DMS114 treated with DMSO at 0.1 percent for 48 hours (cell line): ENCODE measurements around the gene PKM.
"Not testable (repeated sequence)": the region's sequence is repeated elsewhere in the genome, so short reads cannot be mapped to it uniquely, and the experiment has no call there.

Source experiments
- DNase-seq: peaks from one replicate; lab custom pipeline; 2025; ENCODE audit not compliant: unreplicated experiment; lab: John Stamatoyannopoulos, UW

Gene PKM

DNA sequence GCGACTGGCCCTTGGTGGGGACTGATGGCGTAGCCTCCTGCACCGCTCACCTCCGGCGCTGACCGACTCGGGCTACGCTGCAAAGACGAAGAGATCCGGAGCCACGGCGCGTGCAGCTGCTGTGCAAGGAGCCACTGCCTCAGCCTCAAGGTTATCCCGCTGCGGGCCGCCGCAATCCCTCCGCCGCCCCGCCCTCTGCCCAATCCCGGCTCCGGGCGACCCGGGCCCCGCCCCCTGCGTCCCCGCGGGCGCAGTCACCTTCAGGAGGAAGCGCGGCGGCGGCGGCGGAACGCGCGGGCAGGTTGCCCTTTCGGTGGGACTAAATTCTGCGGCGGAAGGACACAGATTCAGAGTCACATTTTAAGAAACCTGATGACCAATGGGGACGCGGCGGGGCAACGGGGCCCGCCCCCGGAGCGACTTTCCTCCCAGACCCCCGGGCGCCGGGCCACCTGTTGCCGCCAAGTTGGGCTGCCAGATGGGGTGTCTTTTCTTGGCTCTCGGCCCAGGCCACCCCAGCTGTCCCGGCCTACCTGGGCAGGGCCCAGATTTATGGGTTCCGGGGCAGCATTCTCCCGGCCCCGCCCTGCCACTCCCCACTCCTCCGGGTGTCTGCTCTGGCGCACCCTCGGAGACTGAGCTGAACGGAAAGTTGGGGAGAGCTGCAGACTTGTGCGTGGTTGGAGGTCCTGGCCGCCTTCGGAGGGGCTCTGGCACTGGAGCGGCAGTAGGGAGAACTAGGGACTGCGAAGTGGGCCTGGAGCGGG lies at the start of gene PKM:
Gene PKM (minus strand): TSS at position 125 of the 767 bp plus-strand sequence. CDS start 12,093 bp downstream, outside the sequence.
- DNase-seq: peak; percentile 91

DNA sequence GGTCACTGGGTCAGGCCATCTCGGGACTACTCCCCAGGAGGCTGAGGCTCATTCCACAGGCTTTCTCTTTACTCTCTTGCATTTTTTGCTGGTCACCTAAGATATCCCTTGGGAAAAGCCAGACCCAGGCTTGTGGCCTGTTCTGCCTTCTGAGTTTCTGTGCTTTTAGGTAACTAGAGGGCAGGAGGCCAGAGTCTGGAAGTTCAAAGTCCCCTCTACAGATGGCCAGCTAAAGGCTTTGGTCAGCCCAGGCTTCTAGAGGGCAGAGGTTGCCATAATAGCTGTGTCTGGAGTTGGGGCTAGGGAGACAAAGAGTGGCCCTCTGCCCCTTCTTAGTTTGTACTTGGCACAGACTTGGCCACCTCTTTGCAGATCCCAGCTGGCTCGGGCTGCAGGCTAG lies 49.8 kb upstream of the PKM start:
- no peak for DNase-seq

DNA sequence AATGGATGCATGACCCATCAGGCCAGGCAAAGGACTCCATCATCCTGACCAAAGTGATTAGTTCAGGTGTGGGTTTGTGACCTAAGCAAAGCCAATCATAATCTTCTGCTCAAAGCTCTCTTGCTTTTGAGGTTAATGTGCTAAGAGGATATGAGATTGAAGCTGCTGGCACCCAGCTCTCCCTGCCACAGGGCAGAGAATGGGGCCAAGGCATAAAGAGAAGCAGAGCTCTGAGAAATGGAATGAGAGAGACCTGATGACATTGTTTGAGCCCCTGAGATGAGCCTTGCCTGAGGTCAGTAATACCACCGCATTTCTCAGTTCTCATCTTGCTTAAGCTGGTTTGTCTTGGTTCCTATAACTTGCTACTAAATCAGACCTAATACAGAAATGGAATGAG lies 47.7 kb upstream of the PKM start:
- DNase-seq: no peak

DNA sequence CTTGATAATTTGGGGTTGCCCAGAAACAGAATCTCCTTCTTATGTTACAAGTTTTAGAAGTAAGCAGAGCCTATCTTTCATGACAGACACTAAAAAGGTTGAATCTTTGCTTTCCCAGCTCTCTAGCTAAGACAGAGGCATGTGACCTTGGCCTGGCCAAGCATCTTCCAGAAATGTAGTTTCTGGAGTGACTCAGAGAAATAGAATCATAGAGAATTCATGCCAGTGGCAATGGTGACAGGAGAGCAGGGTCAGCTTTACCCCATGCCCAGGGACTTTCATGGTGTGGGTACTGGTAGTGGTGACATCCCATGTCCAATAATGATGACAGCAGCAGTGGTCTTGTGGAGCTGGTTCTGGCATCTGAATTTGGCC lies 45.3 kb upstream of the PKM start:
- DNase-seq: no peak

DNA sequence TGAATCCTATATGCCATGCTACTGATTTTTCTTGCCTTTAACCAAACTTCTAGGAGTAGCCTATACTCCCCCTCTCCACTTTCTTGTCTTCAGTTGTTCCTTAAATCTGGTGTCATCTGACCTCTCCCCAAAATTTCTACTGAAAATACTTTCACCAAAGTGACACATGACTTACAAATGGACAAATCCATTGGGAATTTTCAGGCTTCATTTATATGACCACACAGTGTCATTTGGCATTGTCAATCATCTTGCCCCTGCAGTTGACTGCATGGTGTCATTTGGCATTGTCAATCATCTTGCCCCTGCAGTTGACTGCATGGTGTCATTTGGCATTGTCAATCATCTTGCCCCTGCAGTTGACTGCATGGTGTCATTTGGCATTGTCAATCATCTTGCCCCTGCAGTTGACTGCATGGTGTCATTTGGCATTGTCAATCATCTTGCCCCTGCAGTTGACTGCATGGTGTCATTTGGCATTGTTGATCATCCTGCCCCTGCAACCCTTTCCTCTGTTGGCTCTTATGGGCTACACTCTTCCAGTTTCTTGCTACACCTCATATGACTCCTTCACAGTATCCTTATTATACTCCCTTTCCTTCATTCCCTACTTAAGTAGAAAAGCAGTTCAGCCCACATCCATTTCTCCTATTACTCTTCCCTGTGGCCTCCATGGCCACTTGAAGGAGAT lies 44.8 kb upstream of the PKM start:
- not testable (repeated sequence) for DNase-seq

DNA sequence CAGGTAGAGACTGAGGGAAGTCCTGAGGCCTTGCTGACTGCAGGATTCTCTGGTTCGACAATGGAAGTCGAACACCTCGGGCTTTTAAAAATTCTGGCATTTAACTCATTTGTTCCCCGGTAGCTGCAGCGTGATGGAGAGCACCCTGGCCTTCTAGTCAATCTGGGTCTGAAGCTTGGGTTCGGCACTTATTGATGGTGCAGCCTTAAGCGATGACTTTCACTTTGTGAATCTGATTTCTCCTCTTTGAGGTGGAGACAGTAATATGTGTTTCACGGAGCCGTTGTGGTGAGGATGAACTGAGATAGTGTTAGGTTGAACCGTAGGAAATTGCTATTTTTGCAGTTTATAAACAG lies 42.0 kb upstream of the PKM start:
- DNase-seq: no peak

DNA sequence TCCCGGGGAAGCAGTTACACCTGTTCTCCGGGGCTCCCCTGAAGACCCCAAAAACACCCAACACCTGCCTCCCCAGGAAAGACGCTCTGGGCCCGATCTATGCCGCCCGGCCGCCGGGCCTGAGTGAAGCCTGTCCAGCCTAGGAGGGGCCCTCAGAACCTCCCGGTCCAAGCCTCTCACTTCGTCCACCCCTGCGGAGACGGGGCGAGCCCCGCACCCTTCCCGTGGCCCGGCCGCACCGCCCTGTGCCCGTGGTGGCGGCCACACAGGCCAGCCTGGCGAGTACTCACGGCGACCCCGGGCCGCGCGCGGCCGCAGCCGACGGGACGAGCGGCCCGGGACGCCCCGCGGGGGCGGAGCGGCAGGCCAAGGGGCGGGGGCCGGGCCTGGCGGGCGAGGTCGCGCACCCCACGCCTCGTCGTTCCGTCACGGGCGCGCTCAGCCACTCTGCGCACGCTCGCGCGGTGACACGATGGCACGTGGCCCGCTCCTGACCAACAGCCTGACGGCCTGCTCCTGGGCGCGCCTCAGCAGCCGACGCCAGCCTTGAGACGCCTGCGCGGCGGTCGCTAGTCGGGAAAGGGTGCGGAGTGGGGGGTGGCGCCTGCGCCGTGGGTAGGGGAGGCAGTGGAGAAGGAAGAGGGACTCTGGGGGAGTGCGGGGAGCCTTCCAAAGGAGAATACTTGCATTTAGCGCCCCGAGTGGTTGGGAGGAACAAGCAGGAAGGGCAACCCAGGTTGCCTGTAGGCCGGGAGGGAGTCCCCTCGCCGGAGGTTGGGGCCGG lies 41.4 kb upstream of the PKM start, which contains the start of gene PARP6:
Gene PARP6 (minus strand): TSS at position 342 of the 784 bp plus-strand sequence. CDS start 5,077 bp downstream, outside the sequence.
- peak; percentile 98 for DNase-seq

DNA sequence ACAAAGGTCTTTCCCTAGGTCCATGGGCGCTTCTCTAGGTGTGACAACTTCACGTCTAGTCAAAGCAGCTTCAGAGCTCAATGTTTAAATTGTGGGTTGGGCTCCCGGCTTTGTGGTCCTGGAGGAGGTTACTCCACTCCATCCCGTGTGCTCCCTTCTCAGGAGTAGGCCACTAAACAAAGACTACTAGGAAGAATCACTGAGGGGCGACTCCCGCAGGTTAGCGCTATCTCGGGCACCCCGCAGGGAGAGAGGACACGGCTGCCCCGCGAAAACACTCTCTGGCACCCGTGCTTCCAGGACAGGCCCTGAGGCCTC lies 40.9 kb upstream of the PKM start:
- no peak for DNase-seq

DNA sequence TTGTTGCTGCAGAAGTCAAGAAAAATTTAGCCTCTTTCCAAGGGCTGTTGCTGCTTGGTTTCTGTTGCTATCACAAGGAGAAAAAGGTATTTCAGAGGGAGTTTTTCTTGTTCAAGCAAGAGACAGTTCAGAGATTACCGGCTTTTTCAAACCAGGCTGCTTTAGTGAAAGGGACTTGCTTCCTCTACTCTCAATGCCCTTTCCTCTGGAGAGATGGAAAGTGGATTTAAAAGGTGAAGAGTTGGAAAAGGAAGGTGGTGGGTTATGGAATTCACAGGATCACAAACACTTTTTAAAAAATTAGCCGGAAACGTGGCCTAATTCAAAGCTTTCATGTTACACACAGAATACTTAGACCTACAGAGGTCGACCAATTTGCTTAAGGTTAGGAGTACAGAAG lies 40.2 kb upstream of the PKM start:
- no peak for DNase-seq

DNA sequence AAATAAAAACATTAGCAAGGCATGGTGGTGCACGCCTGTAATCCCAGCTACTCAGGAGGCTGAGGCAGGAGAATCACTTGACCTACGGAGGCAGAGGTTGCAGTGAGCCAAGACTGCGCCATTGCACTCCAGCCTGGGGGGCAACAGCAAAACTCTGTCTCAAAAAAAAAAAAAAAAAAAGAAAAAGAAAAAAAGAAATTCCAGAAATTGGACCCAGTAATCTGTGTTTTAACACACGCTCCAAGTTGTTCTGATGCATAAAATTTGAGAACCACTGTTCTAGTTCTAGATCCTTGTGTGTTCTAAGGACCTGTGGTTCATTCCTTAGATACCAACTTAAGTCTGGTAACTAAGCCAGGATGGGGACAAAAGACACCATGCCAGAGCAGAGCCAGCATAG lies 38.7 kb upstream of the PKM start:
- DNase-seq: no peak

DNA sequence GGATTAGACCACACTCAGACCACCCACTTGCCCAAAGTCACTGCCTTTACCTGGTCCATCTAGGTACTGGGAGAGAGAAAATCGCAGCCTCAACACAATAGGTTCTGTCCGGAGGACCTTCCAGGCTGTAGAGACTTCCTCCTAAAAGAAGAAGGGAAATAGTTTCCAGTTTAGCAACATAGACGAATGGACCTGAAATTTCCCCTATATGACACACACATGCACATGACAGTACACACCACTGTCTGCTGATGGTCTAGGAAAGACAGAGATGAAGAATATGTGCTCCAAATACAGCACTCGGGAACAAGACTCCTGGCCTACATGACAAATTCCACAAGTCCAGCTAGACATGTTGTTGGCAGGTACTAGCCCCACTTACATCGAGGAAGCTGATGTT lies 34.0 kb upstream of the PKM start:
- DNase-seq: no peak

DNA sequence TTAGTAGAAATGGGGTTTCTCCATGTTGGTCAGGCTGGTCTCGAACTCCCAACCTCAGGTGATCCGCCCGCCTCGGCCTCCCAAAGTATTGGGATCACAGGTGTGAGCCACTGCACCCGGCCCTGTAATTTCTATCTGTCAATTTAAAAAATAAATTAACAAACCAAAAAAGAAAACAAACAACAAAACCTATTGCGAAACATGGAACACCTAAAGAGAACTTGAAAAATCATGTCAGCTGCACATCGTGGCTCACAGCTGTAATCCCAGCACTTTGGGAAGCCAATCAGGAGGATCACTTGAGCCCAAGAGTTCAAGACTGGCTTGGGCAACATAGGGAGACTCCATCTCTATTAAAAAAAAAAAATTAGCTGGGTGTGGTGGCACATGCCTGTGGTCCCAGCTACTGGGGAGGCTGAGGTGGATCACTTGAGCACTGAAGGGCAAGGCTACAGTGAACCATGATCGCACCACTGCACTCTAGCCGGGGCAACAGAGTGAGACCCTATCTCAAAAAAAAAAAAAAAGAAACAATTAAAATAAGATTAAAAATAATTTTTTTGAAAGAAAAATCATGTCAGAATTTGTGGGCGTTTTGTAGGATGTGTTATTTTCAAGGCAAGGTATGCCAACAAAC lies 21.8 kb upstream of the PKM start:
- no peak for DNase-seq

DNA sequence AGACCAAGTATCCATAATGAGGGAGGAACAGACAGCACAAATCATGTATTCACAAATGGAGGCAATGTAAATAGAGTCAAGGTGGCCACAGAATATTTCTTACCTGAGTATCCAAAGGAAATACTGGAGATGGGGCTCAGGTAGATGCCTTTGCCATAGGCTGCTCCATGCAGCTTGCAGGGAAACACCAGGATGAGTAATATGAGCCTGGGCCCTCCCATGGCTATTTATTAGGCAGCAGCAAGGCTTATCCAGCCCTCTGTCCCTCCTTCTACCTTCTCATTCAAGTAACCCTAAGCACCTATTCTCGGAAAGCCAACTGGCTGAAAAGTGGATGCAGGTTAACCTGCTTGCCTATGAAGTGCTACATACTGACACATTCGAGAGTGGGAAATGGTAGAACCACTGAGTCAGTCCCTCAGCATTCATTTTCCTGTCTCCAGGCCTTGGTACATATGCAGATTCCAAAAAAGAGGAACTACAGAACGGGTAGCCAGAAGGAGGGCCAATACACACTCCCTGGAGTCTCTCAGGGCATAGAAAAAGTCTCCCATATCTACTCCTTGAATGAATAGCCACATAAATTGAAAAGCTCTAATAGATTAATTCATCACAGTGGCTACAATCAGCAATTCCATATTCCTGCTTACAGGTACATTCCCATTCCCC lies 18.3 kb upstream of the PKM start:
- no peak for DNase-seq

DNA sequence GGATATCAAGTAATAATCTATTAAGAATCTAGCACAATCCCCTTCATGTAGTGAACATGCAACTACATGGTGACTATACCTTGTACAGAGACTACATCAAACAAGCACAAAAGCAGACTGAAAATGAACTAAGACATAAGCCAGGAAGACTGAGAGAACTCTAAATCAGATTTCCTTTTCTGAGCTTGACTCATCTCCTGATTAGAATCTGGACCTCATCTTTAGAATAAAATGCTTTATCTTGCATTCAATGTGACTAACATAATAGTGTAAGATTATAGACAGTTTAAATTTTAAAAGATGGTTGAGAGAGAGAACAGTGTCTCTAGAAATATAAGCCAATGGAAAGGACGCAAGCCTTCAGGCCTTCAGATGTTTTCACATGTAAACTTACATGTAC lies 17.5 kb upstream of the PKM start:
- no peak for DNase-seq

DNA sequence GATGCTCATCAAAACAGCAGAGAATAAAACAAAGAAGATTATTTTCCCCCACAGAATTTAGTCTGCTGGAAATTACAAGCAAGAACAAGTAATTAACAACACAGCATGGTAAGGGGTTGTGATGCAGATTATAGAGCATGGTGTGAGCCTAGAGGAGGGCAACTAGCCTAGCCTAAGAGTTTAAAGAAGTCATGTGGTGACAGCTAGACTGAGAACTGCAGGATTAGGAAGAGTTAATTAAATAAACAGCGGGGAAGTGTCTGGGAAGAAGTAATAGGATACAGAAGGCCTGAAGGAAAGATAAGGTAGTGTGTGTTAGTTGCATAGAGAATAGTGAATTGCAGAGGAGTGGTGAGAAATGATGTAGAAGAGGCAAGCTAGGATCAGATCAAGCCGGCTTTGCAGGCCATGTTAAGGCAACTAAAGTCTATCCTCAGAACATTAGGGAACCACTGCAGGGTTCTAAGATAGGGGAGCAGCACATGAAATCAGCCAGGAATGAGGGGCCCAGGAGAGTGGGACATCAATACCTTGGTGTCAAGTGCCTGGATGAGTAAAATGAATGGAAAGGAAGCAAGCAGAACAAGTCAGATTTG lies 11.9 kb upstream of the PKM start:
- no peak for DNase-seq

DNA sequence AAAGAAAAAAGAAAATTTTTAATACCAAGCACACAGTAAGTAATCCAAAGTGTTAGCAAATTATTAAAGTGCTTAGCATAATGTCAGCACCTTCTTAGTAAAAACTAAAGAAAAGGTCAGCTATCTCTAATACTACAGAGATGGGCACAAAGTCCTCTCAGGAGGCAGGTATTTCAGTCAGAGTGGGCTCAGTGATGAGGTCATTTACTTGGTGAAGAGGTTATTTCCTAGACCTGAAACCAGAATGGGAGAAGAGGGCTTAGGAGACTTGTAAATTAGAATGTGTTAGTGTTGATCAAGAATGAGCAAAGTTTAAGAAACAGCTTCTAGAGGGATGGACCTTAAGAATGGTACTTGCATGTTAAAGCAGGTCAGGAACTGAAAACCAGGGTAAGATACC lies 8.7 kb upstream of the PKM start:
- DNase-seq: no peak

DNA sequence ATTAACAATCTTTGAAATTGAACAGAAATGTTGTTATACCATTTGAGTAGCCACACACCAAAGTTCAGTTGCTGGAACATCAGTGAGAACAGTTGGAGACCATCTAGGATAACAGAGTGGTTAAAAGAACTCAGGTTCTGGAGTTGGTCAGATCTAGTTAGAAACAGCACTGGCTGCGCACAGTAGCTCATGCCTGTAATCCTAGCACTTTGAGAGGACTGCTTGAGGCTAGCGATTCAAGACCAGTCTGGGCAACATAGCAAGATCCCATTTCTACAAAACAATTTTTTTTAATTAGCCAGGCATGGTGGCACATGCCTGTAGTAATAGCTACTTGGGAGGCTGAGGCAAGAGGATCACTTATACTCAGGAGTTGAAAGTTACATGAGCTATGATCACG lies 7.6 kb upstream of the PKM start:
- DNase-seq: no peak

DNA sequence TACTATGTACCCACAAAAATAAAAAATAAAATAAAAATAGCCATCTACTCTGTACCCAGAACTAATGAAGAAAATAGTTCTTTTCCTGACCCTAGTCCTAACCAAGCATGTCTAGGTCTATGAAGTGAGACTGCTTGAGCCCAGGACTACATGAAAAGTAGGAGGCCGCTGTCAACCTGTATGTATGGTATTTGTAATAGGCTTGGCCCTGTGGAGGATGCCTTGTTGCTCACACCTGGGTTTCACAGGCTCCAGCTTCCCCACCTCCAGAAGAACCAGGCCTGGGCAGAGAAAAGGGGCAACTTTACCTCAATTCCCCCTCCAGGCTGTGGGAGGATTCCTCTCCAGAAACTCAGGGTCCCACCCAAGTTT lies 6.8 kb upstream of the PKM start:
- DNase-seq: no peak

DNA sequence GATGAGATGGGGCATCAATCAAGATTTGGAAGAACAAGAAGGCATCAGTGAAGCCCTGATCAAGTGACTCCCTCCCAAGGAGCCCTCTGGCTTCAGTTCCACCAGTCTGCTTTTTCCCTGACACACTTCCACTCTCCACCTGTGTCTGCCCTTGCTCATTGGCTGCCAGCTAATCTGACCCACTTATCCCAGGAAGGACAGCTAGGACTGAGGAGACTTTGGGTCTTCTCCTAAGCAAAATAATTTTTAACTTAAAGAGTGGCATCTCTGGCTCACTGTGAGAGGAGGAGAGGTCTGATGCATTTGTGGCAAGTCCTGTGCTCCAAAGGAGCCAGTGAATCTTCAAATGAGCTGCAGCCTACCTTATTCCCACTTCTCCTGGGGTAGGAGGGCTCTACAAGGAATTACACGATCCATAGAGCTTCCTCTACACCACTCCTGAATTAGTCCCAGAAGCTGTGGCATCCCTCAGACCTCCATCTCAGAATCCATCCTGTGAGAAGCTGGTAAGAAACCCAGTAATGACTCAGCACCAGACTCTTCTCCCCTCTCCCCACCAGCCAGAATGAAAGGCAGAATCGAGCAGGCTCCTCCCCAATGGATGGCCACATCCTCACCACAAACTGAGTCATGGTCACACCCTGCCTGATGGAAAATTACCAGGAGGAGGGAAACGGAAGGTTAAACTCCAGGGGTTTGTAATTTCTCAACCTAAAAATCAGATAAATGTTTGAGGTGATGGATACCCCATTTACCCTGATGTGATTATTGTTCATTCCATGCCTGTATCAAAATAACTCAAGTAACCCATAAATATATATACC lies 6.3 kb upstream of the PKM start:
- DNase-seq: no peak
